Hepatocyte (in vitro differentiated cells): ENCODE results near the gene SPATA32.

Experiments used
- CTCF ChIP-seq: fragments of 200-600 bp; sonication (generic); IDR thresholded peaks from 2 replicates; pipeline ENCODE4 v1.5.1; 2016; ENCODE audit warnings: antibody characterized with exemption, mild to moderate bottlenecking; ENCODE audit not compliant: poor library complexity
- EZH2phosphoT487 ChIP-seq: fragments of 200-600 bp; sonication (generic); IDR thresholded peaks from one replicate; pipeline ENCODE4 v1.6.1; 2018; ENCODE audit warnings: antibody characterized with exemption, mild to moderate bottlenecking, low read depth, moderate library complexity; ENCODE audit not compliant: unreplicated experiment, severe bottlenecking

DNA sequence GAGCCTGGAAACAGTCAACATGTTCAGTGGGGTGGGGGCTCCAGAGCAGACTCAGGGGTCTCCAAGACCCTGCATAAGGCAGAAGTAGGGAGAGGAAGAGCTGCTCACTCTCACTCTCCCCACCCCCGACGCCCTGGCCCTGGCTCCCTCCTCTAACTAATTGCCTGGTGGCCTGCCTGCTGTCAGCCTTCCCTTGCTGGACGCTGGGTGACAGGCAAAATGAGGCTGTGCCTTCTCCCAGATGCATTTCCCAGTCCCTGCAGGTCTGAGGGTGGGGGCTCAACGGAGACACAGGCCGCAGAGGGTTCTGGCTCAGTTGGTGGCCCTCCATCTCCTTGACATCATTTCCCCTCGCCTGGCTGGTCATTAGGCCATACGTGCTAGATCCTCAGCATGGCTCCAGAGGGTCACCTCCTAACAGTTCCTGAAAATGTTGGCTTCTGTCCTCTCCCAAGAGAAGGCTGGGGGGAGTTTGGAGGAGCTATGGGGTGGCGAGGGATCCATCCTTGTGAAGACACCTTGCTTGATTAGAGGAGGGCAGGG, 38.8 kb downstream of the SPATA32 start:
- TF ChIP-seq CTCF (no peak), EZH2phosphoT487 (no peak)
